Vagina (tissue), 2 donors: ENCODE results near the gene NARS2.
A peak's percentile ranks its signal among the peaks of the same experiment; 100 is the strongest.

ENCODE experiments used
- POLR2A ChIP-seq, 2 donors: fragments of 450-650 bp; IDR thresholded peaks; one replicate each; pipeline ENCODE4 v1.6.1; 2017; ENCODE audit warnings: antibody characterized with exemption in 2 of 2, mild to moderate bottlenecking in 2 of 2, moderate library complexity in 2 of 2
- POLR2AphosphoS5 ChIP-seq, 2 donors: sonication (generic); formaldehyde crosslinking; IDR thresholded peaks; one replicate each; pipeline ENCODE4 v1.9.0; 2017; ENCODE audit warnings: antibody characterized with exemption in 2 of 2, mild to moderate bottlenecking in 2 of 2, low read depth in 1 of 2; ENCODE audit not compliant: insufficient read depth in 1 of 2
- TF ChIP-seq, protein P1 (sequence below), 3 experiments: fragments of 450-650 bp in 2 of 3; fragments of 200-600 bp in 1 of 3; sonication (generic) in 1 of 3; IDR thresholded peaks; one replicate each; pipeline ENCODE4 v1.5.1; 2017 to 2019; ENCODE audit warnings: antibody characterized with exemption in 3 of 3, mild to moderate bottlenecking in 2 of 3, moderate library complexity in 2 of 3

DNA sequence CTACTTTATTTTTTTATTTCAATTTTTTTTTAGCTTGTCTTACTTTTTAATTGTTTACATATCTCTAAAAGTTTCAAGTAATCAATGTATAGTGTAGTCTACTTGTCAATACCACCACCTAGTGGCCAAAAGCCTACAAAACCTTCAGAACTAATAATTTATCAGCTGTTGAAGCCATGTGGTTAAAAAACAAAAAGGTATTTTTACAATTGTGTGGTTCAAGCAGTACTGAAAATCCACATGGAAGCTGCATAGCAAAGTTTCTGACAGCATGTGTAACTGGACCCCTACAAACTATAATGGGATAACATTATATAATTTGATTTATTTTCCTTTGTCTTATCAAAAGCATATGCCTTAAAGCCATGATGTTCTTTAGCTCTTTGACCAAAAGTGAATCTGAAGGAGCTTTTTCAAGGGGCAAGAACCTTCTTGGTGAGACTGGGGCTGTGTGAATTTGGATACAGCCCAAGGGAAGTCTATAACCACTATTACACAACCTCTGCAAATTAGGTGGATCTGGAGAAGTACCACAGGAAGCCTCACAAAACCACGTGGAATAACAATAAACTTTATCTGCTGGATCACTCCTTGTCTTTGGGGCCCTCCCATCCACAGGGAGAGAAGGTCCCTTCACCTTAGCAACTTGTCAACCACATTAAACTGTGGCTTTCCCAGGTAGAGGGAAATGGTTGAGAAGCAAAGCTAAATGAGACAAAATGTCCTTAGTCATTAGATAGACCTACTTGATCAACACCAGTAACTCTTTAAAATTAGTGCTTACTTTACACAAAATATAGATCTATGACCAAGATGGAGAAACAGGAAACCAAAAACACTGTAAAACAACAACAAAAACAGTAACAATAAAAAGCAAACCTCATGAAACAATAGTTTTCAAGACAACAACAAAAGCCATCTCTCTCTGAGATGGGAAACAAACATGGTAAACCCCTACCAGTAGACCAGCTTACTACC is 9.9 kb downstream of the NARS2 start:
- TF ChIP-seq POLR2A (IDR thresholded peaks at IDR 0.05) (no peak), POLR2AphosphoS5 (IDR thresholded peaks at IDR 0.05; ENCODE audit: insufficient read depth in 1 of 2, low read depth in 1 of 2) (peak in 1 of 2 donors; percentile 45)
- TF ChIP-seq, protein P1, sequence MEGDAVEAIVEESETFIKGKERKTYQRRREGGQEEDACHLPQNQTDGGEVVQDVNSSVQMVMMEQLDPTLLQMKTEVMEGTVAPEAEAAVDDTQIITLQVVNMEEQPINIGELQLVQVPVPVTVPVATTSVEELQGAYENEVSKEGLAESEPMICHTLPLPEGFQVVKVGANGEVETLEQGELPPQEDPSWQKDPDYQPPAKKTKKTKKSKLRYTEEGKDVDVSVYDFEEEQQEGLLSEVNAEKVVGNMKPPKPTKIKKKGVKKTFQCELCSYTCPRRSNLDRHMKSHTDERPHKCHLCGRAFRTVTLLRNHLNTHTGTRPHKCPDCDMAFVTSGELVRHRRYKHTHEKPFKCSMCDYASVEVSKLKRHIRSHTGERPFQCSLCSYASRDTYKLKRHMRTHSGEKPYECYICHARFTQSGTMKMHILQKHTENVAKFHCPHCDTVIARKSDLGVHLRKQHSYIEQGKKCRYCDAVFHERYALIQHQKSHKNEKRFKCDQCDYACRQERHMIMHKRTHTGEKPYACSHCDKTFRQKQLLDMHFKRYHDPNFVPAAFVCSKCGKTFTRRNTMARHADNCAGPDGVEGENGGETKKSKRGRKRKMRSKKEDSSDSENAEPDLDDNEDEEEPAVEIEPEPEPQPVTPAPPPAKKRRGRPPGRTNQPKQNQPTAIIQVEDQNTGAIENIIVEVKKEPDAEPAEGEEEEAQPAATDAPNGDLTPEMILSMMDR (IDR thresholded peaks at IDR 0.05), result peak; percentile 44 to 72 (median 51)
